IMR-90 (cell line): ENCODE data around the gene AOPEP. TPM values are rescaled to one million over a fixed set of nuclear protein-coding genes. Genes with fewer than 3 reads are reported as not detected.

Experiments used
- ATAC-seq: fragments of 200-7000 bp; cut with Tn5 transposase; 2 replicates; pipeline ENCODE4 v1.9.1; 2020; ENCODE audit warnings: low read depth, mild to moderate bottlenecking, moderate library complexity
- BruUV-seq: library from RNA; stranded (reverse); fragments of 400-500 nt; replicated peaks from 2 replicates; lab custom pipeline; 2021; lab: Mats Ljungman, UMichigan
- CTCF ChIA-PET: fragments of 300-600 bp; formaldehyde crosslinking; extraction: SDS; loops from one replicate; lab custom pipeline; 2021; ENCODE audit warnings: antibody characterized with exemption; lab: Yijun Ruan, JAX
- POLR2A ChIA-PET: fragments of 300-600 bp; sonication (Branson Sonifier 250); formaldehyde crosslinking; loops from one replicate; lab custom pipeline; 2022; ENCODE audit warnings: antibody characterized with exemption; ENCODE audit not compliant: unreplicated experiment; lab: Charles Lee
- DNase-seq: peaks from one replicate; pipeline ENCODE4 v3.0.0; 2013
- H2AFZ ChIP-seq: replicated peaks from 2 replicates; pipeline ENCODE3; 2013; ENCODE audit warnings: low read length, mild to moderate bottlenecking; ENCODE audit not compliant: poor library complexity
- H2AK5ac ChIP-seq: 2 replicates; pipeline ENCODE4 v1.6.1; 2013; ENCODE audit warnings: low read depth, low read length, inconsistent platforms
- H2AK9ac ChIP-seq: replicated peaks from 2 replicates; pipeline ENCODE3; 2013; ENCODE audit warnings: mild to moderate bottlenecking, low read depth, low read length, moderate library complexity; ENCODE audit not compliant: poor library complexity
- H2BK120ac ChIP-seq: 2 replicates; pipeline ENCODE4 v1.6.1; 2013; ENCODE audit warnings: low read depth, low read length, inconsistent platforms
- H2BK15ac ChIP-seq: 3 replicates; pipeline ENCODE4 v1.6.1; 2013; ENCODE audit warnings: low read depth, low read length, inconsistent platforms
- H2BK20ac ChIP-seq: 2 replicates; pipeline ENCODE4 v1.6.1; 2013; ENCODE audit warnings: low read depth, mild to moderate bottlenecking, inconsistent platforms, low read length, moderate library complexity
- H2BK5ac ChIP-seq: 2 replicates; pipeline ENCODE4 v1.6.1; 2013; ENCODE audit warnings: mild to moderate bottlenecking, low read depth, low read length, inconsistent platforms; ENCODE audit not compliant: poor library complexity, severe bottlenecking
- H3K14ac ChIP-seq: replicated peaks from 2 replicates; pipeline ENCODE4 v1.6.1; 2013; ENCODE audit warnings: low read depth, low read length, inconsistent platforms
- H3K18ac ChIP-seq: 2 replicates; pipeline ENCODE4 v1.6.1; 2013; ENCODE audit warnings: low read depth, low read length, control low read depth
- H3K23ac ChIP-seq: 2 replicates; pipeline ENCODE4 v1.6.1; 2013; ENCODE audit warnings: low read depth, low read length, inconsistent platforms
- H3K27ac ChIP-seq: 2 replicates; pipeline ENCODE4 v1.5.1; 2013; ENCODE audit warnings: mild to moderate bottlenecking, control low read depth, low read length; ENCODE audit not compliant: insufficient read depth
- H3K27me3 ChIP-seq: 2 replicates; pipeline ENCODE4 v1.6.1; 2013; ENCODE audit warnings: low read length; ENCODE audit not compliant: control insufficient read depth, insufficient read depth
- H3K36me3 ChIP-seq: 2 replicates; pipeline ENCODE4 v1.6.1; 2013; ENCODE audit warnings: low read length, mixed read lengths; ENCODE audit not compliant: control insufficient read depth, insufficient read depth
- H3K4ac ChIP-seq: 2 replicates; pipeline ENCODE4 v1.6.1; 2013; ENCODE audit warnings: low read depth, low read length, inconsistent platforms
- H3K4me1 ChIP-seq: 2 replicates; pipeline ENCODE4 v1.6.1; 2013; ENCODE audit warnings: low read length, mixed read lengths; ENCODE audit not compliant: control insufficient read depth, insufficient read depth
- H3K4me2 ChIP-seq: 2 replicates; pipeline ENCODE4 v1.6.1; 2013; ENCODE audit warnings: low read depth, mild to moderate bottlenecking, control low read depth, low read length, moderate library complexity
- H3K4me3 ChIP-seq: 2 replicates; pipeline ENCODE4 v1.5.1; 2013; ENCODE audit warnings: low read depth, mild to moderate bottlenecking, control low read depth, low read length, moderate library complexity; ENCODE audit not compliant: insufficient read depth
- H3K56ac ChIP-seq: 2 replicates; pipeline ENCODE4 v1.6.1; 2013; ENCODE audit warnings: low read length, inconsistent platforms; ENCODE audit not compliant: insufficient read depth; ENCODE audit errors: extremely low read depth
- H3K79me1 ChIP-seq, 2 experiments: 2 replicates each; pipeline ENCODE4 v1.6.1; 2013; ENCODE audit warnings: low read length in 2 of 2, inconsistent platforms in 1 of 2, low read depth in 1 of 2
- H3K9ac ChIP-seq: 2 replicates; pipeline ENCODE4 v1.6.1; 2013; ENCODE audit warnings: low read depth, low read length, control low read depth
- H3K9me1 ChIP-seq: 2 replicates; pipeline ENCODE4 v1.6.1; 2013; ENCODE audit warnings: low read length, inconsistent platforms; ENCODE audit not compliant: insufficient read depth
- H3K9me3 ChIP-seq: 2 replicates; pipeline ENCODE4 v1.6.1; 2013; ENCODE audit warnings: low read length; ENCODE audit not compliant: control insufficient read depth, insufficient read depth
- H4K20me1 ChIP-seq: 2 replicates; pipeline ENCODE4 v1.6.1; 2013; ENCODE audit warnings: low read length, inconsistent platforms; ENCODE audit not compliant: insufficient read depth
- H4K5ac ChIP-seq: 2 replicates; pipeline ENCODE4 v1.6.1; 2013; ENCODE audit warnings: mild to moderate bottlenecking, low read depth, low read length, control low read depth
- H4K8ac ChIP-seq, 2 experiments: 2 replicates each; pipeline ENCODE4 v1.6.1; 2013; ENCODE audit warnings: low read depth in 2 of 2, low read length in 2 of 2, control low read depth in 1 of 2, inconsistent platforms in 1 of 2
- H4K91ac ChIP-seq: 2 replicates; pipeline ENCODE4 v1.6.1; 2013; ENCODE audit warnings: low read depth, low read length, inconsistent platforms; ENCODE audit not compliant: insufficient read depth
- CEBPB ChIP-seq: IDR thresholded peaks from 2 replicates; pipeline ENCODE4 v1.6.1; 2012; ENCODE audit warnings: low read depth, low read length, improper control_type of control experiment
- SMC3 ChIP-seq: fragments of 150-350 bp; IDR thresholded peaks from 2 replicates; pipeline ENCODE4 v1.6.1; 2016; ENCODE audit warnings: low read depth, mild to moderate bottlenecking, antibody characterized with exemption, low read length, moderate library complexity
- WGBS, 2 experiments: methylation state at CpG; one replicate each; pipeline versions ENCODE4 v1.1.5 to v1.1.7; 2013; ENCODE audit warnings: missing lambda C conversion rate in 2 of 2; ENCODE audit not compliant: insufficient read length in 1 of 2; ENCODE audit errors: extremely low coverage in 2 of 2; 5-methylcytosine and 5-hydroxymethylcytosine counted together
- dilution Hi-C: fragments of 300-500 bp; cut with HindIII; formaldehyde crosslinking; loops from one replicate; pipeline ENCODE4 v1.14.3; 2018; ENCODE audit warnings: low sequenced_read_pairs; ENCODE audit not compliant: unreplicated experiment
- in situ Hi-C: fragments of 300-500 bp; cut with MboI; formaldehyde crosslinking; loops from 3 replicates; pipeline ENCODE4 v1.14.3; 2019; ENCODE audit warnings: low sequenced_read_pairs, inconsistent platforms, mixed read lengths
- intact Hi-C: fragments of 100-400 bp; cut with micrococcal nuclease; formaldehyde crosslinking; loops from 2 replicates; pipeline ENCODE4 v1.10.0; 2022
- polyA plus RNA-seq, 3 experiments: library from polyadenylated mRNA; depleted of rRNA; stranded (reverse); fragments of >200 nt; gene quantifications; 2 replicates each; pipeline ENCODE4 v1.2.3, GENCODE V29; 2012; ENCODE audit warnings: low replicate concordance in 1 of 3
- total RNA-seq: library from RNA; depleted of rRNA; stranded (reverse); fragments of >200 nt; gene quantifications from 2 replicates; pipeline ENCODE4 v1.2.3, GENCODE V29; 2012

The AOPEP gene
- total and polyA plus RNA-seq, 2 of the 4 experiments (the other 2 are of a cell fraction), result 34.9 to 38.7 TPM

- H2AK9ac ChIP-seq, result no peak overlapping the region
- no peak overlapping the region for H3K9ac ChIP-seq
- H4K8ac ChIP-seq, result peak overlapping the region in 1 of 2 experiments; percentile 58; a peak in 1 of 4 replicates
- in situ Hi-C loops (no loop called here), intact Hi-C loops (loop anchor here (5.0 kb wide), 1 partner anchor 33 kb away; no protein-coding TSS in a partner anchor), dilution Hi-C loops (no loop called here)
- CTCF ChIA-PET, result interaction anchor here (0.7 to 1.2 kb wide), 2 partner anchors 14 to 77 kb away, joined by 4 to 7 read pairs; no protein-coding TSS in a partner anchor
- H3K79me1 ChIP-seq, result peaks cover 11 to 22% of the 10 kb centered on the region in 2 experiments
- peak; percentile 36 for DNase-seq
- BruUV-seq, result no TSS peak
- peak overlapping the region; percentile 28 for H2BK5ac ChIP-seq
- H2BK15ac ChIP-seq, result peak overlapping the region; percentile 43
- H4K5ac ChIP-seq, result peak overlapping the region; percentile 56; the same call in 1 of the 2 replicates
- no CpG with 5 or more reads among the region's 4 CpGs for WGBS, 2 experiments
- H3K23ac ChIP-seq, result no peak overlapping the region
- peaks cover 13% of the 10 kb centered on the region for H3K4me1 ChIP-seq
- H4K20me1 ChIP-seq, result no peaks in the 10 kb centered on the region
- no peak overlapping the region for H4K91ac ChIP-seq
- POLR2A ChIA-PET, result no interaction called here
- H3K27ac ChIP-seq, result no peak overlapping the region
- H3K4me3 ChIP-seq, result no peak overlapping the region
- ATAC-seq, result no peak
- H3K4ac ChIP-seq, result peak overlapping the region; percentile 18; the same call in 1 of the 2 replicates
- H3K56ac ChIP-seq, result no peak overlapping the region
- peak overlapping the region; percentile 52; the same call in 1 of the 2 replicates for H3K18ac ChIP-seq
- H3K4me2 ChIP-seq, result no peak overlapping the region
- H3K9me3 ChIP-seq, result no peaks in the 10 kb centered on the region
- TF ChIP-seq SMC3 (no peak), CEBPB (peak; percentile 8; the same call in 1 of the 2 replicates)
- H2BK20ac ChIP-seq, result peak overlapping the region; percentile 57; the same call in 1 of the 2 replicates
- H2AFZ ChIP-seq, result no peak overlapping the region
- H3K27me3 ChIP-seq, result no peaks in the 10 kb centered on the region
- peaks cover 6% of the 10 kb centered on the region for H3K9me1 ChIP-seq
- no peak overlapping the region; the same call in 1 of the 2 replicates for H2AK5ac ChIP-seq
- H3K36me3 ChIP-seq, result no peaks in the 10 kb centered on the region
- no peak overlapping the region for H3K14ac ChIP-seq
- H2BK120ac ChIP-seq, result peak overlapping the region; percentile 84
Observed at GRCh38 chr9:94869415-94869843, 142.9 kb downstream of the AOPEP start.
